ENCODE results near the gene CAMKK2.
"Not testable (repeated sequence)": the region's sequence is repeated elsewhere in the genome, so short reads cannot be mapped to it uniquely, and the experiment has no call there.

The CAMKK2 gene

GRCh38 chr12:121259074-121259473, 37.4 kb downstream of the CAMKK2 start:
- no peak overlapping the region for H3K27ac ChIP-seq (ENCODE audit: low read depth, low read length, poor library complexity, severe bottlenecking)
- no peaks in the 10 kb centered on the region for H3K79me2 ChIP-seq (ENCODE audit: insufficient read depth, low read length)
- no peak overlapping the region for H3K4me3 ChIP-seq (ENCODE audit: low read depth, low read length, poor library complexity, severe bottlenecking)
- no peaks in the 10 kb centered on the region for H3F3A ChIP-seq (ENCODE audit: insufficient read depth, low read length)
- TF ChIP-seq CTCF (IDR thresholded peaks at IDR 0.05; ENCODE audit: low read length) (no peak), EZH2 (IDR thresholded peaks at IDR 0.05; ENCODE audit: borderline replicate concordance, low read length) (no peak)
- no peak overlapping the region for H3K9ac ChIP-seq (ENCODE audit: low read length)
- no peaks in the 10 kb centered on the region for H4K20me1 ChIP-seq (ENCODE audit: insufficient read depth, low read length)
- H3K27me3 ChIP-seq (ENCODE audit: insufficient read depth, low read length), result no peaks in the 10 kb centered on the region
- H3K9me3 ChIP-seq (ENCODE audit: low read length), result no peaks in the 10 kb centered on the region
- H3K36me3 ChIP-seq (ENCODE audit: insufficient read depth, low read length), result peaks cover 51% of the 10 kb centered on the region
- H2AFZ ChIP-seq (ENCODE audit: low read length), result no peak overlapping the region
- H3K9me2 ChIP-seq (ENCODE audit: low read depth, low read length), result no peaks in the 10 kb centered on the region
- H3K4me2 ChIP-seq (ENCODE audit: low read length), result no peak overlapping the region
- H3K4me1 ChIP-seq (ENCODE audit: insufficient read depth, low read length, severe bottlenecking), result peaks cover 3% of the 10 kb centered on the region

GRCh38 chr12:121257704-121258449, 38.6 kb downstream of the CAMKK2 start:
- H2AFZ ChIP-seq (ENCODE audit: low read length); H3K27ac ChIP-seq (ENCODE audit: low read depth, low read length, poor library complexity, severe bottlenecking): not testable (repeated sequence)
- H3K36me3 ChIP-seq (ENCODE audit: insufficient read depth, low read length), result peaks cover 52% of the 10 kb centered on the region

GRCh38 chr12:121255433-121255832, 41.1 kb downstream of the CAMKK2 start:
- Histone ChIP-seq H3K27me3 (ENCODE audit: insufficient read depth, low read length) (no peaks in the 10 kb centered on the region), H3K9ac (ENCODE audit: low read length) (no peak overlapping the region), H3K9me3 (ENCODE audit: low read length) (no peaks in the 10 kb centered on the region), H3F3A (ENCODE audit: insufficient read depth, low read length) (no peaks in the 10 kb centered on the region), H3K27ac (ENCODE audit: low read depth, low read length, poor library complexity, severe bottlenecking) (no peak overlapping the region), H3K4me1 (ENCODE audit: insufficient read depth, low read length, severe bottlenecking) (peaks cover 3% of the 10 kb centered on the region), H3K79me2 (ENCODE audit: insufficient read depth, low read length) (no peaks in the 10 kb centered on the region), H2AFZ (ENCODE audit: low read length) (no peak overlapping the region), H3K4me2 (ENCODE audit: low read length) (no peak overlapping the region), H3K4me3 (ENCODE audit: low read depth, low read length, poor library complexity, severe bottlenecking) (no peak overlapping the region), H4K20me1 (ENCODE audit: insufficient read depth, low read length) (no peaks in the 10 kb centered on the region), H3K36me3 (ENCODE audit: insufficient read depth, low read length) (peaks cover 46% of the 10 kb centered on the region), H3K9me2 (ENCODE audit: low read depth, low read length) (no peaks in the 10 kb centered on the region)
- TF ChIP-seq CTCF (IDR thresholded peaks at IDR 0.05; ENCODE audit: low read length) (no peak), EZH2 (IDR thresholded peaks at IDR 0.05; ENCODE audit: borderline replicate concordance, low read length) (no peak)

More at GRCh38 chr12:121257704-121258449, 38.6 kb downstream of the CAMKK2 start:
- not testable (repeated sequence) for H3K27me3 ChIP-seq (ENCODE audit: insufficient read depth, low read length); H3K9me2 ChIP-seq (ENCODE audit: low read depth, low read length); H3K79me2 ChIP-seq (ENCODE audit: insufficient read depth, low read length); H3K4me1 ChIP-seq (ENCODE audit: insufficient read depth, low read length, severe bottlenecking); H3K9ac ChIP-seq (ENCODE audit: low read length); H3F3A ChIP-seq (ENCODE audit: insufficient read depth, low read length); H4K20me1 ChIP-seq (ENCODE audit: insufficient read depth, low read length); H3K9me3 ChIP-seq (ENCODE audit: low read length); H3K4me2 ChIP-seq (ENCODE audit: low read length); H3K4me3 ChIP-seq (ENCODE audit: low read depth, low read length, poor library complexity, severe bottlenecking)
